GM12891 (cell line): Measurements from ENCODE around the gene LGALS8.

Experiments used
- DNase-seq: peaks from one replicate; pipeline ENCODE4 v3.0.0; 2011; ENCODE audit warnings: low spot score; ENCODE audit not compliant: insufficient read length
- FAIRE-seq: peaks from 2 replicates; lab custom pipeline; 2011; peaks lifted over from hg19 to GRCh38; lab: Jason Lieb, UNC
- PAX5 ChIP-seq: IDR thresholded peaks from 2 replicates; pipeline ENCODE4 v1.6.1; 2011; ENCODE audit warnings: low read length, moderate library complexity, mild to moderate bottlenecking; ENCODE audit not compliant: insufficient read depth, severe bottlenecking
- POLR2A ChIP-seq: IDR thresholded peaks from 2 replicates; pipeline ENCODE4 v1.6.1; 2011; ENCODE audit warnings: low read depth, low read length, control low read depth
- POLR2AphosphoS5 ChIP-seq: IDR thresholded peaks from 2 replicates; pipeline ENCODE4 v1.6.1; 2011; ENCODE audit warnings: low read depth, low read length, control low read depth
- POU2F2 ChIP-seq: IDR thresholded peaks from 2 replicates; pipeline ENCODE4 v1.6.1; 2011; ENCODE audit warnings: low read depth, mild to moderate bottlenecking, control low read depth, low read length, moderate library complexity
- SPI1 ChIP-seq: IDR thresholded peaks from 2 replicates; pipeline ENCODE4 v1.6.1; 2011; ENCODE audit warnings: low read depth, low read length, control low read depth
- TAF1 ChIP-seq: IDR thresholded peaks from 2 replicates; pipeline ENCODE4 v1.6.1; 2011; ENCODE audit warnings: low read depth, low read length, control low read depth

LGALS8 gene

DNA sequence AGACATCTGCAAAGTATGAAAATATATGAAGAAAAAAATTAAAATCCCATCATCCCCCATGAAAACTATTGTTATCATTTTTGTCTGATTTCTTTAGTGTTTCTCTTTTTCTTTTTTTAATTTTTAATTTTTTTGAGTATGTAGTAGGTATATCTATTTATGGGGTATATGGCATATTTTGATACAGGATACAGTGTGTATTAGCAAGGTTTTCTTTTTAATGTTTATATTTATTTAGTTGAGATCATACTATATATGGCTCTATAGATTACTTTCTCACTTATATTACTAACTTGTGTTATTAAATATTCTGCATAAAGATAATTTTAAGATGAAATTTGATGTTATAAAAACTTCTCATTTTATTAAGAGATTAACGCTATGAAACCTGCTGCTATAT lies 11.4 kb downstream of the LGALS8 start:
- FAIRE-seq: no peak
- no peak for DNase-seq
- TF ChIP-seq TAF1: no peak
- TF ChIP-seq POLR2AphosphoS5: no peak
- no peak for TF ChIP-seq POLR2A
- TF ChIP-seq PAX5: no peak
- TF ChIP-seq SPI1: no peak
- TF ChIP-seq POU2F2: no peak

DNA sequence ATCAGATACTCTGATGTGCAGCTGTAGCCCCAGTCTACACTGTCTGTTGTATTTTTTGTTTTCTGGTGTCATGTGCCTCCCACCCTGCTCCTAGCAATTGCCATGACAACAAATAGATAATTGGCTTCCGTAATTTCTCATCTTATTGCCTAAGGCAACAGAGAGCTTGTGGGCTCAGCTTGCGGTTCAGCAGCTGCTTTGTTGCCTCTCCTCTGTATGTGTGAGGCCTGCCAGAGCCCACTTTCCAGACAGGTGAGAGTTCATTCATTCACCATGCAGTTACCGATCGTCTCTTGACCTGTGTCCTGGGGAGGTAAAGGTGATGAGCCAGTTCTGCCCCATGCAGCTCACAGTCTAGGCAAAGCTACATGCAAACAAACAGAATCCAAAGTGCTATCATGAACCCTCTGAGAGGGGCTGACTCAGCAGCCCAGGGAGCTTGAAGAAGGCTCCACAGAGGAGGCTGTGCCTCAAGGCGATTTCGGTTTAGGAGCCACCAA lies 11.9 kb downstream of the LGALS8 start:
- no peak for FAIRE-seq
- TF ChIP-seq SPI1 (no peak), POLR2AphosphoS5 (no peak), POU2F2 (no peak), POLR2A (no peak), TAF1 (no peak), PAX5 (no peak)
- DNase-seq: no peak

GRCh38 chr1:236536540-236536939 lies 12.8 kb downstream of the LGALS8 start:
- TF ChIP-seq SPI1: no peak
- TF ChIP-seq PAX5: no peak
- no peak for TF ChIP-seq POLR2AphosphoS5
- no peak for TF ChIP-seq POU2F2
- no peak for TF ChIP-seq POLR2A
- TF ChIP-seq TAF1: no peak
- DNase-seq (no peak), FAIRE-seq (no peak)

DNA sequence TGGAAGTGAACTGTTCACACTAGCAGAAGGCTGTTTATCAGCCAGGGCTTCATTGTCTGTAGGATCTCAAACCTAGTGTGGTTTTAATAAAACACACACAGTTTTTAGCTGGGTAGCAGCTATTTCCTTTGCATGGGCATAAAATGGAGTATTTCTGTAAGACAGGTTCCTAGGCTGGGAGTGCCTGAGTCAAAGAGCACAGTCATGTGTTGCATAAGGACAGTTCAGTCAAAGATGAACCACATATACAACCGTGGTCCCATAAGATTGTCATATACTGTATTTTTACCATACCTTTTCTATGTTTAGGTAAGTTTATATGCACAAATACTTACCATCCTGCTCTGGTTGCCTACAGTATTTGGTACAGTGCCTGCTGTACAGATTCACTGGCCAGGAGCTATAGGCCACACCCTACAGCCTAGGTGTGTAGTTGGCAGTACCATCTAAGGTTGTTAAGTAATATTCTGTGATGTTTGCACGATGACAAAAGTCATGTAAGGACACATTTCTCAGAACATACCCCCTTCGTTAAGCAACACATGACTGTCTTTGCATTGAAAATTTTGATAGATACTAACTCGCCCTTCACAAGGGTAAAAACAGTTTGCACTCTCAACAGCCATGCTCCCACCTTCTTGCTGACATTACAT lies 17.2 kb downstream of the LGALS8 start:
- DNase-seq (no peak), FAIRE-seq (no peak)
- TF ChIP-seq POLR2A (no peak), TAF1 (no peak), POU2F2 (no peak), POLR2AphosphoS5 (no peak), PAX5 (no peak), SPI1 (no peak)

GRCh38 chr1:236541710-236542109 lies 17.9 kb downstream of the LGALS8 start:
- DNase-seq (no peak), FAIRE-seq (no peak)
- no peak for TF ChIP-seq POLR2AphosphoS5
- TF ChIP-seq PAX5: no peak
- TF ChIP-seq SPI1: no peak
- no peak for TF ChIP-seq POLR2A
- TF ChIP-seq TAF1: no peak
- TF ChIP-seq POU2F2: no peak

- FAIRE-seq (no peak), DNase-seq (no peak)
- TF ChIP-seq SPI1 (no peak), PAX5 (no peak), POLR2AphosphoS5 (no peak), POLR2A (no peak), TAF1 (no peak), POU2F2 (no peak)
Measured at GRCh38 chr1:236543065-236543669, 19.4 kb downstream of the LGALS8 start.

- FAIRE-seq: no peak
Measured at GRCh38 chr1:236545621-236546169, 21.9 kb downstream of the LGALS8 start.

GRCh38 chr1:236548452-236548851 lies 24.7 kb downstream of the LGALS8 start:
- TF ChIP-seq POLR2A (no peak), PAX5 (no peak), SPI1 (no peak), TAF1 (no peak), POLR2AphosphoS5 (no peak), POU2F2 (no peak)
- FAIRE-seq: no peak
- no peak for DNase-seq

More at GRCh38 chr1:236545621-236546169, 21.9 kb downstream of the LGALS8 start:
- TF ChIP-seq POLR2A (no peak), PAX5 (no peak), POU2F2 (no peak), POLR2AphosphoS5 (no peak), SPI1 (no peak), TAF1 (no peak)
- no peak for DNase-seq

DNA sequence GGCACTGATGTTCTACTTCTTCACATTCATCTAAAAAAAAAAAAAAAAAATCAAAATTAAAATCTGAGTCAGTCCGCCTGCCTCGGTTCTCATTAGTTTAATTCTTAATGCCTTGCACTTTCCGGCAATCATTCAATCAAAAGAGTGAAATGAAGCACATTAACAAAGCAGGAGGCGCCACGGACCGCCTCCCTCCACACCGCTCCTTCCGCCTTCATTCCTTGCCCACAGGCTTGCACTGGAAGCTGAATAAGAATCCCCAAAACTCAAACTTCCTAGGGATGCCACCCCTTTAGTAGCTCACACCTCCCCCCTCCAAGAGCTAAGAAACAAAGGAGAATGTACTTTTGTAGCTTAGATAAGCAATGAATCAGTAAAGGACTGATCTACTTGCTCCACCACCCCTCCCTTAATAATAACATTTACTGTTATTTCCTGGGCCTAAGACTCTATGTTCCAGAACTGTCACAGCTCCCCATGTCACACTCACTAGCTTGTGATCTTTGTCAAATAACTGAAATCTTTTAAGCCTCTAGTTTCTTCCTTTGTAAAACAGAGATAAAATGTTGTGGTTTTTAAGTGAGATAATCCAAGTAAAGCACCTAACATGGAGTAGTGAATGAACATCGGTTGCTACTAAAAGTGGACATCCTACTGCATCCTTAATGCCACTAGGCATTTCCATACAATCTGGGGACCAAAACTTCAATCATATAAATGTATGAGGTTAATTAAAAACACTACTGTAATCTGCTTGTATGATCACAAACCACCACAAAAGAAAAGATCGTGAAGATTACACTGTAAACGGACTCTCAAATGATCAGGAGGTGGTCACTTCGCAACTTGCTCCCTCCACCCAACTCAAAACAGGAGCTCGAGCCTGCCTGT lies 27.4 kb downstream of the LGALS8 start:
- TF ChIP-seq SPI1 (no peak), PAX5 (no peak), POU2F2 (no peak), POLR2A (no peak), TAF1 (no peak), POLR2AphosphoS5 (no peak)
- FAIRE-seq (no peak), DNase-seq (no peak)
